Fibroblast of peridontal ligament (primary cell): ENCODE results near the gene MRM2.

Source experiments
- DNase-seq: peaks from one replicate; pipeline ENCODE4 v3.0.0-alpha.2; 2010; ENCODE audit errors: extremely low read depth

MRM2 gene

DNA sequence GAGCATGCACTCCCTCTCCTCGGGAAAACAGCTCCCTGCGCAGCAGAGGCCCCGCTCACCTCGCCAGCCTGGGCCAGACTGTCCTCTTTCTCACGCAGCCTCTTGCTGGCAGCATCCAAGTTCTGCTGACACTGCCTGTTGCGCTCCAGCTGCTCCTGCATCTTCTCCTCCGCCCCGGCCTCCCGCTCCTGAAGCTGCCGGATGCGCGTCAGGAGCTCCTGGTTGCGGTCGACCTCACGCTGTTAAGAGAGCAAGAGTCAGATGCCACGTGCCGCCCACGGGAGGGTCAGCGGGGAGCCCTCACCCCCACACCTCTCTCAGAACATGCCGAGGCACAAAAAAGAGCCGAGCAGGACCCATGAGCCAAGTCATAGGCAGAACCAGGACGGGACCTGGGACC lies 19.5 kb downstream of the MRM2 start:
- DNase-seq, result no peak

GRCh38 chr7:2220954-2221353 lies 21.1 kb downstream of the MRM2 start:
- no peak for DNase-seq

DNA sequence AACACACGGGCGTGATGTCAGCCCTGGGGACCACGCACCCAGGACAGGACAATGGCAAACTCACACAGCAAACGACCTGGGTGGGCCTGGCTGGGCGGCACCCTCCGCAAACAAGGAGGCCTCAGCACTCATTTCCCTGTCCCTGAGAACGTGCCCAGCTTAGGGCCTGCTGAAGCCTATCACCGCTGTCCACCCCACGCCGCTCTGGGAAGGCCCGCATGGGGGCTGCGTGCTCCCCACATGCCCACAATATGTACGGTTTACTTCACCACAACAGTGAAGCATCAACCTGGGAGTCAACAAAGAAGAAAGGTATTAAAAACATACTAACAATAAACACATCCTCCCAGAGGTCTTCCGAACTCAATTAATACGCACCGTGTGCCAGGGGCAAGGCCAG lies 21.5 kb downstream of the MRM2 start:
- DNase-seq, result no peak

DNA sequence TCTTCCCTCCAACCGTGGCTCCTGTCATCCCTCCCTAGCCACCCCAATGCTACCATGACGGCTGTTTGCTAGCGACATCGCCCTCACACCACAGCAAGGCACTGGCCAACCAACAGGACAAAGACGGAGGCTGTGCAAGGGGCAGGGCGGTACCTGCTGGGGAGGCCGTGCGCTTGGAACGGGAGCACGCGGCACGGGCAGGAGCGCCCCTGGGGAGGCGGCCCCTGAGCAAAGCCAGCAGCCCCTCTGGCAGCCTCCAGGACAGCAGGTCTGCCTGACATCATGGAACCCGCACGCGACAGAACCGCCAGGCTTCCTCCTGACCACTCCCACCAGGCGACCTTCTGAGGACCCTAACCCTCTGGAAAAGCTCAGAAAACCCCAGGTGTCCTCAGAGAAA lies 22.0 kb downstream of the MRM2 start:
- DNase-seq, result no peak

- DNase-seq, result no peak
These were observed 22.4 kb downstream of the MRM2 start for GRCh38 chr7:2219606-2220005.

- no peak for DNase-seq
These were observed 22.9 kb downstream of the MRM2 start for GRCh38 chr7:2219136-2219535.

DNA sequence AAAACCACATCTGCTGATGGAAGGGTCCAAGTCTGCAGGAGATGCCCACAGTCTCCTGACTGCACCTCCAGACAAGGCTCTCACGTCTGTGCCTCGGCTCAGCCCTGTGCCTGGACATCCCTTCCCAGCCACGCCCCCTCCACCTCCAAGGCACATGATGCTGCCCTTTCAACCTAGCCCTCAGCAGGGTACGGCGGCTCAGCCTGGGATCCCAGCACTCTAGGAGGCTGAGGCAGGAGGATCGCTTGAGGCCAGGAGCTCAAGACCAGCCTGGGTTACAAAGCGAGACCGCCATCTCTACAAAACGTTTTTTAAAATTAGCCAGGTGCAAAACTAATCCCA lies 23.6 kb downstream of the MRM2 start:
- no peak for DNase-seq

DNA sequence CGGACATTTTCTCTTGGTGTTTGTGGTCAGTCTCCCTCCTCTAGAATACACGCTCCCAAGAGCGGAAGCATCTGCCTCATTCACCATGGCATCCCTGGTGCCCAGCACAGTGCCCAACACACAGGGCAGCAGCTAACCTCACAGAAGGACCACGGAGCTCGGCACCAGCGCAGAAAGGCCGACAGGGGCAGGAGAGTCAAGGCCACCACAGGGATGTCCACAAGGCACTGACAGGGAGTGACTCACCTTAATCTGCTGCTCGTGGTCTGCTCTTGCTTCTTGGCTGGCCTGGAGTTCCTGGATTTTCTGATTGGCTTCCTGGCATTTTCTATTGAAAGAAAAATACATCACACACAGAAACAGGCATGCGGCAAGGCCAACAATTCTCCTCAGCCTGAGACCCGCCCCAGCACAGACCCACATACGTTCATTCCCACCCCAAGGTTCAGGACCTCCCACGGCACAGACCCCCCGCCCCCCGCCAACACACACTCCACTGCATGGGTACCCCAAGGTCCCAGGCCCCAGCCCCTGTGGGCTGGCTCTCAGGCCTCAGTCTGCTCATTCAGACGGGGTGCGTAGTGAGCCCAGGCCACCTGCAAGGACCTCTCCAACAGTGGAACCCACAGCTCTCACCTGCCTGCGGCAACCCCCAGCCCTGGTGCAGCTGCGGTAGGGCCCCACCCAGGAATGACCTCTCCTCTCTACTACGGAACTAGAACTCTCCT lies 24.1 kb downstream of the MRM2 start:
- no peak for DNase-seq

- DNase-seq, result no peak
These were observed 24.8 kb downstream of the MRM2 start for GRCh38 chr7:2217206-2217605.

- DNase-seq, result no peak
These were observed 26.2 kb downstream of the MRM2 start for GRCh38 chr7:2215851-2216250.

DNA sequence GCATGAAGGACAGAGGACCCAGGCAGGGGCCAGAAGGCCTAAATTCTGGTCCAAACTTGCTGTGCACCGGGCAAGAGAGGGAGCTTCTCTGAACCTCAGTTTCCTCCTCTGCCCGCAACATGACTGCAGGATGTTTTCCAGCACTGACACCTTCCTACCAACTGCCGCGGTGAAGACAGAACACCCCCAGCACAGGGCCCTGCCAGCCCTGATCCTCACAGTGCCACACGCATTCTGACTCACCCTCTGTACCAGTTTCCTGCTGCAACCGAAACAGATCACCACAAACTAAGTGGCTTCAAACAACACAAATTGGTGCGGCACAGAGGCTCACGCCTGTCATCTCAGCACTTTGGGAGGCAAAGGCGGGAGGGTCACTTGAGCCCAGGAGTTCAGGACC lies 27.4 kb downstream of the MRM2 start:
- DNase-seq, result no peak

- DNase-seq, result no peak
These were observed 28.3 kb downstream of the MRM2 start for GRCh38 chr7:2213551-2214215.

GRCh38 chr7:2212906-2213305 lies 29.1 kb downstream of the MRM2 start:
- DNase-seq, result no peak

DNA sequence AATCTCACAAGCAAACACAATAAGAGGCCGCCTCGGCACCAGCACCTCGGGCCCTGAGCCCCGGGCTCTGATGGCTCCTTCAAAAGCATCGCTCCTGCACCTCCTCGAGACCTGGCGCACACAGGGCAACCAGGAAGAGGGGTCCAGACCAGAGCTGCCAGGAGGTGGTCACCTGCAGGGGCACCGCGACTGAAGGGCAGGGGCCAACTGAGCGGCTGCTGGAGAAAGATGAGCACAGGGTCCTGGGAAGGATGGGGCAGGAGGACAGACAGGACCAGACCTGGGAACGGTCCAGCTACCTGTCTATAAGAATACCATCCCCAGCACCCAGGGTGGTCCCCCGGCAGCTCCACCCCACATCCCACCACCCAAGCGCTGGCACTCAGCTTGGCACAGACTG lies 30.1 kb downstream of the MRM2 start:
- DNase-seq, result no peak

DNA sequence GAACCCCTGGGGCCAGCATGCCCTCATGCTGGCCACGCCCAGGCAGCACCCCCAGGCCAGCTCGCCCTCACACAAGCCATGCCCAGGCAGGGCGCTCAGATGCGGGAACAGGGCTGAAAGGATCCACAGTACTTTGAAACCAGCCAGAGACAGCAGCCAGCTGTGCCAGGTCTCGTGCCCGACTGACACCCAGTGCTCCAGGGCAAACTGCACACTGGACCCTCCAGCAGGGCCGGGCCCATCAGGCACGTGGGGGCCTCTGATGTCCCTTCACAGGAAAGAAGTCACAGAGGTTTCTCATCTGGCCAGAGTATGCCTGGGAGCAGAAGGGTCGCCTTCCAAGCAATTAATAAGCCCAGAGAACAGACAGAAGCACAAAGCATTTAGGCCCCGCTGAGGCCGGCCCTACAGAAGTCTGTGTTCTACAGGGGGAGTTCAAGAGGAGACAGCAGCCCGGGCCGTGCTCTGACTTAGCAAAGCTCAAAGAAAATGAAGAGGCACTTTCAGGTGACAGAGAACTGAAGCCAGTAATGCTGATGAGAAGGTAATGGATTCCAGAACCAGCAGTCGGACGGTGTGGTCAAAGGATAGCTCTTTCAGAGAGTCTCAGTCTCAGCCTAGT lies 30.6 kb downstream of the MRM2 start:
- DNase-seq, result no peak

DNA sequence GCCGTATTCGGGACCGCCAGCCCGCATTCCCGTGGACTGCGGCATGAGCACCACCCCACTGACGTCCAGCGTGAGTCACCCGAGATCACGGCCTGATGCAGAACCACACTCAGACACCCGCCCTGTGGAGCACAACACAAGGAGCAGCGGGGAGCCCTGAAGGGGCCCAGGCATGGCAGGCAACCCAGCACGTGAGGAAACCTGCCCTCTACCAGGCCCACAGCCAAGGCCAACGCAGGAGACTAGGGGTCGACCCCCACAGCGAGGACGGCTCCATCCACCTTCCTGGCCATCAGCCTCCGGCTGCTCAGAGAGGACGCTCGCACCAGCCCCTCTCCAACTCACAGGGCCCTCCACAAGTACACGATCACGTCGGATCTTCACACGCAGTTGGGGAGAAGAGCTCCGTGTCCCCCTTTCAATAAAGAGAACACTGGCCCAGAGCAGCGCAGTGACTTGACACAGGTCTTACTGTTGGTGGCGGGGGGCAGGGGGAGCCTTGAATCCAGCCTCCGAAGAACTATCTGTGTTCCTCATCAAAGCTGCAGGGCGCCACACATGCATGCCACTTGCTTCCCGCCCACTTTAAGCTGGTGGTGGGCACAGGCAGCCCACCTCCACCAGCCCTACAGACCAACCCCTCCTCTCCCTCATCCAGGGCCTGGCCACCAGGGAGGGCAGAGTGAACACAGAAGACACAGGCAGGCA lies 31.3 kb downstream of the MRM2 start:
- DNase-seq, result no peak

DNA sequence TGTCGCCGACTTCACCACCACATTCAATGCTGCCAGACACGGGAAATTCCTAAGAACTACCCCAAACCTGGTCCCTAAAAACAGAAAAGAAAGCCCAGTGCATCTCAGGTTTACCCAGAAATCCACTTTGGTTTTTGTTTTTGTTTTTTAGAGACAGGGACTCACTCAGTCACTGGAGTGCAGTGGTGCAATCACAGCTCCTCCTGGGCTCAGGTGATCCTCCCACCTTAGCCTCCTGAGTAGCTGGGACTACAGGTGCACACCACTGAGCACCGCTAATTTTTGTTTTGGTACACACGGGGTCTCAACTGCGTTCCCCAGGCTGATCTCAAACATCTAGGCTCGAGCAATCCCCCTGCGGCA lies 32.1 kb downstream of the MRM2 start:
- no peak for DNase-seq

GRCh38 chr7:2209146-2209960 lies 32.7 kb downstream of the MRM2 start:
- peak; percentile 79 for DNase-seq

- no peak for DNase-seq
These were observed 33.3 kb downstream of the MRM2 start for GRCh38 chr7:2208712-2209111.

DNA sequence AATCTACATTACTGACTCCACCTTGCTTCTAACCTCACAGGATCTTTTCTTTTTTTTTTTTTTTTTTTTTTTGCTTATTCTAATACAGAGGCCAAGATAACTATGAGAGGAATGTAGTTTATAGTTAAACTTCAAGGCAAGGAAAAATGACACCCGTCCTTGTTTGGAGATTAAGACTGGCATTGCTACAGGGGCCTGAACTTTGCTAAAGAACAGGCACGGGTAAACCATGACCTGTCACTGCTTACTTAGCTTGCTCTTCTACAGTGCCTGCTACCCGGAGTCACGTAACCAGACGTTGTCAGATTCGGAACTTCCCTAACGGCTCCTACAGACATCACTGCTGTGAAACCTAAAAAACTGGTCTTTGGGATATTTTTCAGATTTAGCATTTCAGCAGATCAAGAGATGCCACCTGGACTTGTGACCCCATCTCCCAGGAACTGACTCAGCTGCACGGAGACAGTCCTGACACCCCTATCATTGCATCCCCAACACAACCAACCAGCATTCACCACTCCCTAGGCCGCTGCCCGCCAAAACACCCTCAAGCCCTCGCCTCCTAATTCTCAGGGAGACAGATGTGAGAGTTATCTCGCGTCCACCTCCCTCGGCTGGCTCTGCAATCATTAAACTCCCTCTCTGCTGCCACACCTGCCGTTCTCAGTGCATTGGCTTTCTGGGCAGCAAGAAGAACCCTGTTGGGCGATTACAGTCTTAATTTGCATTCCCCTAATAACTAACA lies 36.8 kb downstream of the MRM2 start:
- DNase-seq, result peak; percentile 7

- no peak for DNase-seq
These were observed 37.6 kb downstream of the MRM2 start for GRCh38 chr7:2204446-2204845.
